A549 (cell line): ENCODE data around the gene PLET1.

ENCODE experiments used
- BHLHE40 ChIP-seq: IDR thresholded peaks from 2 replicates; pipeline ENCODE4 v1.6.1; 2012; ENCODE audit warnings: low read depth, low read length, inconsistent platforms
- CHD2 ChIP-seq: fragments of 150-350 bp; IDR thresholded peaks from 2 replicates; pipeline ENCODE4 v1.6.1; 2014; ENCODE audit warnings: low read length; ENCODE audit not compliant: partially characterized antibody
- CTCF ChIP-seq: fragments of >200 bp; sonication (Bioruptor Twin); formaldehyde crosslinking; IDR thresholded peaks from 3 replicates; pipeline ENCODE4 v1.5.1; 2016
- FOSB ChIP-seq: fragments of 250-450 bp; sonication (Bioruptor Pico); IDR thresholded peaks from 2 replicates; pipeline ENCODE4 v1.5.0; 2020; ENCODE audit warnings: mild to moderate bottlenecking, moderate library complexity
- NR3C1 ChIP-seq: fragments of >200 bp; sonication (Bioruptor Twin); formaldehyde crosslinking; IDR thresholded peaks from 3 replicates; pipeline ENCODE4 v1.6.1; 2017
- REST ChIP-seq: fragments of 200-600 bp; sonication (generic); IDR thresholded peaks from 2 replicates; pipeline ENCODE4 v1.6.1; 2016; ENCODE audit warnings: antibody characterized with exemption, mild to moderate bottlenecking, moderate library complexity
- RFX5 ChIP-seq: fragments of 450-650 bp; IDR thresholded peaks from 2 replicates; pipeline ENCODE4 v1.7.1; 2014; ENCODE audit warnings: antibody characterized with exemption, mild to moderate bottlenecking, moderate library complexity
- ZFP36 ChIP-seq: fragments of 450-650 bp; IDR thresholded peaks from 2 replicates; pipeline ENCODE4 v1.6.1; 2014; ENCODE audit warnings: borderline replicate concordance; ENCODE audit not compliant: partially characterized antibody

- TF ChIP-seq CTCF, result no peak
- no peak for TF ChIP-seq FOSB
- no peak for TF ChIP-seq NR3C1
- TF ChIP-seq CHD2, result no peak
- no peak for TF ChIP-seq ZFP36
- no peak for TF ChIP-seq REST
- TF ChIP-seq BHLHE40, result no peak
- TF ChIP-seq RFX5, result no peak
Measured at GRCh38 chr11:112310419-112310818, 49.8 kb upstream of the PLET1 start.
